Hypothalamus (tissue), 51 donors: ENCODE measurements around the gene TRIM14.

Source experiments
- DNase-seq, 51 donors: peaks; one replicate each; lab custom pipeline; 2025; lab: John Stamatoyannopoulos, UW

Gene TRIM14

GRCh38 chr9:98056269-98057137 lies 62.5 kb downstream of the TRIM14 start, which contains the start of gene NANS:
Gene NANS, plus strand, starts transcription at chr9:98056732. Its CDS starts 77 bp downstream, at chr9:98056809.
- peak; percentile 19 to 95 (median 87) for DNase-seq

- DNase-seq = no peak
Observed at GRCh38 chr9:98054376-98054951, 64.6 kb downstream of the TRIM14 start.

GRCh38 chr9:98050351-98050750 lies 68.7 kb downstream of the TRIM14 start:
- DNase-seq = no peak

- no peak for DNase-seq
Observed at GRCh38 chr9:98049288-98050072, 69.5 kb downstream of the TRIM14 start.

- no peak for DNase-seq
Observed at GRCh38 chr9:98047002-98047401, 72.0 kb downstream of the TRIM14 start.

- no peak for DNase-seq
Observed at GRCh38 chr9:98046180-98046543, 72.9 kb downstream of the TRIM14 start.

- no peak for DNase-seq
Observed at GRCh38 chr9:98045234-98046179, 73.5 kb downstream of the TRIM14 start.

GRCh38 chr9:98043915-98044314 lies 75.1 kb downstream of the TRIM14 start:
- no peak for DNase-seq

- DNase-seq = no peak
Observed at GRCh38 chr9:98040212-98040611, 78.8 kb downstream of the TRIM14 start.

- DNase-seq = no peak
Observed at GRCh38 chr9:98039607-98040017, 79.4 kb downstream of the TRIM14 start.

GRCh38 chr9:98038958-98039357 lies 80.1 kb downstream of the TRIM14 start:
- DNase-seq = no peak

GRCh38 chr9:98037357-98037756 lies 81.7 kb downstream of the TRIM14 start:
- DNase-seq = no peak

- DNase-seq = peak in 48 of 51 donors; percentile 8 to 85 (median 53)
Observed at GRCh38 chr9:98034593-98035546, 84.2 kb downstream of the TRIM14 start.

- DNase-seq = no peak
Observed at GRCh38 chr9:98031935-98032334, 87.1 kb downstream of the TRIM14 start.

- no peak for DNase-seq
Observed at GRCh38 chr9:98031169-98031568, 87.9 kb downstream of the TRIM14 start.

GRCh38 chr9:98024702-98025101 lies 94.3 kb downstream of the TRIM14 start:
- DNase-seq = no peak

GRCh38 chr9:98022447-98022846 lies 96.6 kb downstream of the TRIM14 start:
- no peak for DNase-seq

GRCh38 chr9:98021306-98022040 lies 97.5 kb downstream of the TRIM14 start:
- no peak for DNase-seq
